ENCODE measurements around the gene P4HTM.

DNA sequence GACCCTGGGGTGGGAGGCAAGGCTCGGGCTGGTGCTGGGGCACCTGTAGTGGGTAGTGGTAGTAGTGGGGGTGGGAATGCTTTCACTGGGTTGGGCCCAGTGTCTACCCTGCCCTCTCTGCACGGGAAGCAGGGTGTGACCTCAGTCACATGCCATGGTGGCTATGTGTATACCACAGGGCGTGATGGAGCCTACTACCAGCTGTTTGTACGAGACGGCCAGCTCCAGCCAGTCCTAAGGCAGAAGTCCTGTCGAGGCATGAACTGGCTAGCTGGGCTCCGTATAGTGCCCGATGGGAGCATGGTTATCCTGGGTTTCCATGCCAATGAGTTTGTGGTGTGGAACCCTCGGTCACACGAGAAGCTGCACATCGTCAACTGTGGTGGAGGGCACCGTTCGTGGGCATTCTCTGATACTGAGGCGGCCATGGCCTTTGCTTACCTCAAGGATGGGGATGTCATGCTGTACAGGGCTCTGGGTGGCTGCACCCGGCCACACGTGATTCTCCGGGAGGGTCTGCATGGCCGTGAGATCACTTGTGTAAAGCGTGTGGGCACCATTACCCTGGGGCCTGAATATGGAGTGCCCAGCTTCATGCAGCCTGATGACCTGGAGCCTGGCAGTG is 23.2 kb downstream of the P4HTM start:
- TF ChIP-seq, protein P1, sequence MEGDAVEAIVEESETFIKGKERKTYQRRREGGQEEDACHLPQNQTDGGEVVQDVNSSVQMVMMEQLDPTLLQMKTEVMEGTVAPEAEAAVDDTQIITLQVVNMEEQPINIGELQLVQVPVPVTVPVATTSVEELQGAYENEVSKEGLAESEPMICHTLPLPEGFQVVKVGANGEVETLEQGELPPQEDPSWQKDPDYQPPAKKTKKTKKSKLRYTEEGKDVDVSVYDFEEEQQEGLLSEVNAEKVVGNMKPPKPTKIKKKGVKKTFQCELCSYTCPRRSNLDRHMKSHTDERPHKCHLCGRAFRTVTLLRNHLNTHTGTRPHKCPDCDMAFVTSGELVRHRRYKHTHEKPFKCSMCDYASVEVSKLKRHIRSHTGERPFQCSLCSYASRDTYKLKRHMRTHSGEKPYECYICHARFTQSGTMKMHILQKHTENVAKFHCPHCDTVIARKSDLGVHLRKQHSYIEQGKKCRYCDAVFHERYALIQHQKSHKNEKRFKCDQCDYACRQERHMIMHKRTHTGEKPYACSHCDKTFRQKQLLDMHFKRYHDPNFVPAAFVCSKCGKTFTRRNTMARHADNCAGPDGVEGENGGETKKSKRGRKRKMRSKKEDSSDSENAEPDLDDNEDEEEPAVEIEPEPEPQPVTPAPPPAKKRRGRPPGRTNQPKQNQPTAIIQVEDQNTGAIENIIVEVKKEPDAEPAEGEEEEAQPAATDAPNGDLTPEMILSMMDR (IDR thresholded peaks at IDR 0.05): no peak
- TF ChIP-seq POLR2A (IDR thresholded peaks at IDR 0.05): no peak
- no peak for TF ChIP-seq EP300 (IDR thresholded peaks at IDR 0.05)
